ENCODE data around the gene NDUFC1. TPM values are rescaled to one million over a fixed set of nuclear protein-coding genes. Genes with fewer than 3 reads are reported as not detected.

NDUFC1 gene
- 37.5 to 50.2 TPM (median 43.0 TPM) in 3 replicates for total RNA-seq
- long read RNA-seq, transcript NDUFC1-210 (5 exons, 725 nt), result major isoform, 5 of 79 reads
- long read RNA-seq, partial matches to known transcripts, result 71 of 79 reads
- long read RNA-seq, other reads (novel, unspliced or antisense), result 1 of 79 reads

GRCh38 chr4:139301821-139302611 lies at the start of gene NDUFC1:
Gene NDUFC1 (minus strand): TSS chr4:139302477. CDS start chr4:139295798, 6,679 bp downstream.
- peaks cover 6% of the 10 kb centered on the region for H3K9me3 Mint-ChIP-seq (ENCODE audit: low read depth)
- peaks cover 46% of the 10 kb centered on the region for H3K4me1 Mint-ChIP-seq (ENCODE audit: low read depth)
- peak within 1 kb of the TSS; percentile 100 for H3K27ac Mint-ChIP-seq (ENCODE audit: unreplicated experiment)
- H3K27me3 Mint-ChIP-seq (ENCODE audit: low read depth), result no peaks in the 10 kb centered on the region
- peak; percentile 58 for TF ChIP-seq CTCF (IDR thresholded peaks at IDR 0.05)
- no peak for DNase-seq (ENCODE audit: low spot score)
- H3K4me3 Mint-ChIP-seq (ENCODE audit: unreplicated experiment), result peak within 1 kb of the TSS; percentile 99
- peaks cover 7% of the 10 kb centered on the region for H3K36me3 Mint-ChIP-seq (ENCODE audit: low read depth)

- Mint-ChIP-seq H3K9me3 (ENCODE audit: low read depth) (no peaks in the 10 kb centered on the region), H3K27me3 (ENCODE audit: low read depth) (no peaks in the 10 kb centered on the region), H3K36me3 (ENCODE audit: low read depth) (peaks cover 15% of the 10 kb centered on the region), H3K4me3 (ENCODE audit: unreplicated experiment) (no peak overlapping the region), H3K4me1 (ENCODE audit: low read depth) (peaks cover 9% of the 10 kb centered on the region), H3K27ac (ENCODE audit: unreplicated experiment) (no peak overlapping the region)
- no peak for DNase-seq (ENCODE audit: low spot score)
- TF ChIP-seq CTCF (IDR thresholded peaks at IDR 0.05), result no peak
Observed at GRCh38 chr4:139337612-139338011, 35.3 kb upstream of the NDUFC1 start.

- H3K36me3 Mint-ChIP-seq (ENCODE audit: low read depth), result peaks cover 14% of the 10 kb centered on the region
Observed at GRCh38 chr4:139333046-139333445, 30.8 kb upstream of the NDUFC1 start.

GRCh38 chr4:139331185-139331584 lies 28.9 kb upstream of the NDUFC1 start:
- peaks cover 5% of the 10 kb centered on the region for H3K9me3 Mint-ChIP-seq (ENCODE audit: low read depth)
- no peak for DNase-seq (ENCODE audit: low spot score)
- peaks cover 19% of the 10 kb centered on the region for H3K4me1 Mint-ChIP-seq (ENCODE audit: low read depth)
- peak overlapping the region; percentile 41 for H3K27ac Mint-ChIP-seq (ENCODE audit: unreplicated experiment)
- peaks cover 10% of the 10 kb centered on the region for H3K36me3 Mint-ChIP-seq (ENCODE audit: low read depth)
- no peak for TF ChIP-seq CTCF (IDR thresholded peaks at IDR 0.05)
- H3K27me3 Mint-ChIP-seq (ENCODE audit: low read depth), result no peaks in the 10 kb centered on the region
- no peak overlapping the region for H3K4me3 Mint-ChIP-seq (ENCODE audit: unreplicated experiment)

More at GRCh38 chr4:139333046-139333445, 30.8 kb upstream of the NDUFC1 start:
- DNase-seq (ENCODE audit: low spot score), result no peak
- TF ChIP-seq CTCF (IDR thresholded peaks at IDR 0.05), result no peak
- Mint-ChIP-seq H3K9me3 (ENCODE audit: low read depth) (peaks cover 5% of the 10 kb centered on the region), H3K27ac (ENCODE audit: unreplicated experiment) (no peak overlapping the region), H3K4me3 (ENCODE audit: unreplicated experiment) (no peak overlapping the region), H3K27me3 (ENCODE audit: low read depth) (no peaks in the 10 kb centered on the region), H3K4me1 (ENCODE audit: low read depth) (peaks cover 19% of the 10 kb centered on the region)

DNA sequence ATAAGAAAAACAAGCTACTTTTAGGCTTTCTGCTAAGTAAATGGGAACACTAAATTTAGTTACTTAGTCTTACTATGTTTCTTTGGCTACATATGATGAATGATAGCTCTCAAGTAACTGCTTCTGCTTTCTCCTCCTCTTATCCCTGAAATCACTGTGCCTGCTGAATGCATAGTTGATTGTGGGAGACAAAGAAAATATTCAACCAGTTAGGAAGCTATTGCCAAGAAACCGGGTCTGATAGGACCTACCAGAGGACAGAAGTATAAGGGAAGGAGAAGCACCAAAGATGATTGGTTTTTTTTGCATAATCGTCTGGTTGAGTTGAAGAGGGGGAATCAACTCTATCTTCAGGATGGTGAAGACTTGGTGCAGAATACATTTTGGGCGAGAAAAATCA lies 28.0 kb upstream of the NDUFC1 start:
- no peak for TF ChIP-seq CTCF (IDR thresholded peaks at IDR 0.05)
- Mint-ChIP-seq H3K4me3 (ENCODE audit: unreplicated experiment) (no peak overlapping the region), H3K27me3 (ENCODE audit: low read depth) (no peaks in the 10 kb centered on the region), H3K4me1 (ENCODE audit: low read depth) (peaks cover 19% of the 10 kb centered on the region), H3K9me3 (ENCODE audit: low read depth) (peaks cover 5% of the 10 kb centered on the region), H3K36me3 (ENCODE audit: low read depth) (peaks cover 10% of the 10 kb centered on the region), H3K27ac (ENCODE audit: unreplicated experiment) (peak overlapping the region; percentile 0)
- DNase-seq (ENCODE audit: low spot score), result no peak

Measured in chondrocyte (in vitro differentiated cells).